ENCODE results near the gene SEMA3C.

The SEMA3C gene

DNA sequence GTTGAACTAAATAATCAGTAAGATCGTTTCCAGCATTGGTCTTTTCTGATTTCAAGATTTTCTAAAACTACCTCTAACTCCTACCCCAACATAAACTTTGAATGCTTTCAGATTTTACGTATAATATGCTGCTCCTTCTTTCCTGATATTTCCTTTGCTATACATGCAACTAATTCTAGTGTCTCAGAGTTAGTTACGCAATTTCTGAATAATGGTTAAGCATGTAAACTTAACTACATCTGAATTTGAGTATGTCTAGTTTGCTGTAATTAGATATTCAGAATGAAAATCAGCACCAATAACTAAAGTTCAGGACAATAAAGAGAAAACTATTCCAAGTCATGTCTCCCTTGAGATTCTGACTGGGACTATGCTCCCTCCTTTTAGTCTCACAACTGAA, 71.0 kb downstream of the SEMA3C start:
- no peak for DNase-seq

DNA sequence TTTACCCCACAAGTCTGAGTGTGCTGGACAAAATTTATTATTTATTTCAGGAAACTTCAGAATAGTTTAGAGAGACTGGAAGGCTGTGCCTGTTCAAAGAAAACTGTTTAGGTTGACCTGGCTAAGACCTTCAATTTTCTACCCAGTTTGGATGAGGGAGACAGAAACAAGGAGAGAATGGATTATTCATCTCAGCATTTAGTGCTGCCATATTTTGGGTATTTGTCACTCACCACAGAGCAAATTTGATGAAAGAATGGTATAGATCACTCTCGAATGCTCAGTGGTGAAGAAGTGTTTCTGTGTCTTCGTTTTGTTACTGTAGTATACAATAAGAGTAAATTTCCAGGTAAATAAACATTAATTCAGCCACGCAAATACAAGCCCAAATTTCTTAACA, 71.8 kb downstream of the SEMA3C start:
- no peak for DNase-seq

DNA sequence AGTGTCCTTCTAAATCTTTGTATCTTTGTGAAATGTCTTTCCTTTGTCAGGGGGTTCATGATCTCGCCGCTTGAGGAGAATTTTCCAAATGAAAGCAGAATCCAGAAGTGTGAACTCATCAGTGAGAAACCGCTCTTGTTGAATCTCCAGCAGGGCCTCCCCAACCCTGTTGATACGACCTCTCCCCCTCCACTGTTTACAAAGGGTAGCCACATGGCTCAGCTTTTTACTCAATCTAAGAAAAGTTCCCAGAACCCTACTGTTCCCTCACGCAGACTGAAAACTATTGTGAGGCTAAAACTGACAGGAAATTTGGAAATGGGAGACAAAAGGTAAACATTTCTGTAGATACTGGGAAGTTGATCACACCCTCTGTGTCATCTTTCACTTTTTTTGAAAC, 73.9 kb downstream of the SEMA3C start:
- no peak for DNase-seq

DNA sequence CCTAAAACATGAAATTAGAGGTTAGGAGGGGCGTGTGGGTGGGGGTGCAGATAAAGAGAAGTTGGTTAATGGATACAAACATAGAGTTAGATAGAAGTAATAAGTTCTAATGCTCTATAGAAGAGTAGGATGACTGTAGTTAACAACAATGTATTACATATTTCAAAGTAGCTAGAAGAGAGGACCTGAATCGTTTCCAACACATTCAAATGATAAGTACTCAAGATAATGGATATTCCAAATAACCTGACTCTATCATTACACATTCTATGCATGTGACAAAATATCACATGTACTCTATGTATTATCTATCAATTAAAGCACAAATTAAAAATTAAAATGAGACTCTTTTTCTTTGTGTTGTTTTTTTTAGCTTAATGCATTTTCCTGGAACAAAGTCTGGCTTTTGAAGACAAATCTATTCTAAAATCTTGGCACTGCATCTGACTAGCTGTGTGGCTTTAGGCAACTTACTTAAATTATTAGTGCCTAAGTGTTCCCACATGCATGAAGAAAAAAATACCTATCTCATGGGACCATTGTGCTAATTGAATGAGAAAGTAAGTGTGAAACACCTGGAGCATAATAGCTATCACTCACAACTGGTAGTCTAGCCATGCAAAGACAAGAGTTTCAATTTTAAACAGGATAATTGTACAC, 75.7 kb downstream of the SEMA3C start:
- no peak for DNase-seq

GRCh38 chr7:80842022-80842790, 76.6 kb downstream of the SEMA3C start:
- no peak for DNase-seq

DNA sequence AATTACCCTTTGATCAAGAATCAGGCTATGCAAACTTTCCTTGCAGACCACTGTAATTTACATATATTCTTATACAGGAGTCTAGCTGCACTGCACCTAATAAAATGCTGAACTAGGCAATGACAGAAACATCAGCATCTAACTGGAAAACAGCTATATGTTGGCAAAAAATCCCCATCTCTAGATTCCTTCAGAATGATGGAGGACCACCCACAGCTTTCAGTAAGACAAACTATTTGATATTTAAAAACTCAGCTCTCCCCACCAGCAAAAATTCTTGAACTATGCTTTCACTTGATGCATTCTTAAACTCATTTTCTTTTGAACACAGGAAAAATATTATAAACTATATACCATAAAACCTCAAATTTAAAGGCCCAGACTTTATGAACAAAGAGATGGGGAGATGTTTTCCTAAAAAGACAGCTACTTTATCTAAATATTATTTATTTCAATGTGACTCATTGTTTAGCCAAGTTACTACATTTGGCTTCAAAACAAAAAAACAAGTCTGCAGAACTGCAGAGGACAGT, 77.4 kb downstream of the SEMA3C start:
- DNase-seq: no peak

GRCh38 chr7:80840681-80841080, 78.2 kb downstream of the SEMA3C start:
- no peak for DNase-seq

DNA sequence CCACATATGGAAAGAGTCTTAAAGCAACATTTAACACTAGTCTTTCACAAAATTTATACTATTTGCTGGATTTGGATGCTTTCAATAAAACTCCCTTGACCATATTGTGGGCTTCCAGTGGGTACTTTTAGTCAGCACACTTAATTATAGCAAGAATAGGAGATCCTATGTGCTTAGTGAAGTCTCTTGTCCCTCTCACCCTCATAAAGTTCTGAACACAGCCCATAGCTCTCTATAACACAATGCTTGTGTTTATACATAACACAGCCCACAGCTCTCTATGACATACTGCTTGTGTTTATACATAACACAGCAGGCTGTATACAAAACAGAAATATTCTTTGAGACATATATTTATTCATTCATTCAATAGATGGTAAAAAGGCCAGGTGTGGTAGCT, 79.0 kb downstream of the SEMA3C start:
- DNase-seq: no peak

DNA sequence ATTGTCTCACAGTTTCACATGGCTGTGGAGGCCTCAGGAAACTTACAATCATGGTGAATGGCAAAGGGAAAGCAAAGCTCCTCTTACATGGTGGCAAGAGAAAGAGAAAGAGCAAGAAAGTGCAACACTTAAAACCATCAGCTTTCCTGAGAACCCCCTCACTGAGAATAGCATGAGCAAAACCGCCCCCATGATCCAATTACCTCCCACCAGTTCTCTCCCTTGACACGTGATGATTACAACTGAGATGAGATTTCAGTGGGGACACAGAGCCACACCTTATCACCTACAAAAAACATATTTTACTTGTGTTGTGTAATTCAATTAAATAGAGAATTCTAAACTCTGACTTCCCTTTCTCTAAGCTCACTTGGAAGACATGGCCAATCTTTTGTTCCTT, 80.2 kb downstream of the SEMA3C start:
- DNase-seq: no peak

DNA sequence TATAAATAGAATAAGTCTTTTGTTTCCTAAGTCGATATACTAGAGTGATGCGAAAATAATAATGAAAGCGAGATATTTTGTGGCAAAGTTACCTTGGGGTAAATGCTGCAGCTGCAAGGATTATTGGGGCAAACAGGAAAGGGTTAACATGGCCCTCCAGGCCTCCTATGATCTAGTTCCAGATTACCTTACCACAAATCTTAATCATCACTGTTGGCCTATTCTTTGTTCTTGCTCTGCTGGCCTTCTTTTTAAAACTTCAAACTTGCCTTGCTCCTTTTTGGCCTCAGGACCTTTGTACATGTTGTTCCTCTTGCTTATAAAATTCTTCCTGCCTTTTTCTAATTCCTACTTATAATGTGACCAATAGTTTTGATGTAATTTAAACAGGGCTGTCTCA, 81.5 kb downstream of the SEMA3C start:
- no peak for DNase-seq

- DNase-seq: no peak
Observed at GRCh38 chr7:80835251-80835650, 83.6 kb downstream of the SEMA3C start.

GRCh38 chr7:80833289-80834268, 85.3 kb downstream of the SEMA3C start:
- DNase-seq: no peak

DNA sequence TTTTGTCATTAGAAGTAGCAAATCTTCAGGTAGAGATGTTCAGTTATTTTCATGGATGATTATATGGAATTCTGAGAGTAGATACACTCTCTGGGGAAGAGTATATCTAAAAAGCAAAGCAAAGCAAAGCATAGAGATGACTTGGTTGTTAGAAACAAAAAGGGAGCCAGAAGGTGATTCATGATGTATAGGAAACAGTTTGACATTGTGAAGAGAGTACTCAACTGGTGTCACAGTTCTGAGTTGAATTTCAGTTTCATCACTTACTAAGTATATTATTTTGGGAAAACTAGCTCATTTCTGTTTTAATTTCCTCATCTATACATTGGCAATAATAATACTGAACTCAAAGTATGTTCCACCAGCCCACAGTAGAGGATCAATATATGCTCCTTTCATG, 86.8 kb downstream of the SEMA3C start:
- no peak for DNase-seq

DNA sequence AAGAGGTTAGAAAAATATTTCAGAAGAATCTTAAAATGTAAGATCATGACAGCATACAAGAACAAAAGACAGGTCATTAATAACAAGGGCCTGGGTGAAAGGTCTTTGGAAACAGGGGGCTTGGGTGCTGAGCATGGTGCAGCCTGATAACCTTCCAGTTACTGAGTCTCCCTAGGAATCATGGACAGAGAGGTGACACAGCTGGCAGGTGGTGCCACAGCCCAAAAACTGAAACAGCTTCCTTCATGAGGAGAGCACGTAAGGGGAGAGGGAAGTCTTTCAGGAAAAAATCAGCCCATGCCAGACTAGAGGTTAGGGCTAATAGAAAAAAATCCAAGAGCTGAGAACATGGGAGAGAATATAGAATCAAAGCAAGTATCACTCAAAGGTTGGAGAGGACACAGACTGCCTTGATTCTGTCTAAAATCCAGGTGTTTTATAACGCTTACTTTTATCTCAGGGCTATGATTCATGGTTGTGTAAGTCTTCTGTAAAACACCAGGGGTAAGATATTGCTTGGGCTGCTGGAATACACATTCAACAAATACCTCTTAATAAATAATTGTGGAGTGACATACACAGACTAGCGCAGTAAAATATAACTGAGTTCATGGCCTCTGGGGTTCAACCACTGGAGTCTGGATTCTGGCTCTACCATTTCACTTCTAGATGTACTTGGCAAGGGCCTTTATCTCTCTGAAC, 88.1 kb downstream of the SEMA3C start:
- DNase-seq: no peak

- no peak for DNase-seq
Observed at GRCh38 chr7:80830010-80830409, 88.8 kb downstream of the SEMA3C start.

GRCh38 chr7:80829527-80829926, 89.3 kb downstream of the SEMA3C start:
- DNase-seq: no peak

GRCh38 chr7:80827239-80827633, 91.6 kb downstream of the SEMA3C start:
- DNase-seq: no peak

DNA sequence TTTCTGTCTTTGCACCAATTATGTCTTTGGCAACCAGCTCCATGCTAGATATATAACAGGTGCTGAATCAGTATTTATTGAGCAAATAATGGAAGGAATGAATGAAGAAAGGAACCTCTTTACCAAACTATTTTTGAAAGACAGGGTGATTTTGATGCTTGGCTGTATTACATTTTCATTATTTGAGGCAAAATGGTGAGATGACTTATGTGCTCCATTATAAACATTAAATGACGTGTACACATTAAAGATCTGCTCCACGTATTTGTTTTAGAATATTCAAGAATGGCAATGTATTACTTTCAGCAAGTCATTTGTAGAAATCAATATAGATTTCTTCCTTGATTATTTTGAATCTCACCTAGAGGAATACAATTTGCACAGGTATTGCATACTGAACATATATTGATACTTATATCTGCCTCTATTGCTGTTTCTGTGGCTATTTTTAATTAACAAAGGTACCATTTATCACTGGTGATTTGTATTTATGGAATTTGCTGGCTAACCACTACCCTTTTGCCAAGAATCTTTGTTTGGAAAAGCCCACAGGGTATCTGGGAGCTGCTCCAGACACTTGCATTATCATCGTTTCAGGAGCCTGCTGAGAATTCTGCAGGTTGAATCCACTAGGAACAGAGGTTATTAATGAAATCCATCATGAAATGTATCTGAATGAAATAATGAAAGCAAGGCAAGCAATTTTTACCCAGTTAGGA, 92.2 kb downstream of the SEMA3C start:
- DNase-seq: no peak

- no peak for DNase-seq
Observed at GRCh38 chr7:80825499-80825898, 93.4 kb downstream of the SEMA3C start.

DNA sequence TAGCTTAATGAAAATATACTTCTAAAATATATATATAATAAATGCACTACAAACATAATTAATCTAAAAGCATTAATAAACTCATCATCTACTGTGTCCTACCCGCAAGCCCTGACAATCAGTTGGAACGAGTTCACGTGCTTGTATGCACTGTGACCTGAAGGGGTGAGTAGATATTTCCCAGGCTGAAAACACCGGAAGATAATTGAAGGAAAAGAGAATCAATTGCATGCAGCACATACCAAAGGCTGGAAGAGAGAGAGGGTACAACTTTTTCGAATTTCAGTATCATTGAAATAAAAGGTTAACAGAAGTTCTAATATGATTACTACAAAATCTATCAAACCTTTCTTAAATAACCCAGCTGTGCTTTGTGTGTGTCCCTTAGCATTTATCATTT, 94.6 kb downstream of the SEMA3C start:
- DNase-seq: no peak

DNA sequence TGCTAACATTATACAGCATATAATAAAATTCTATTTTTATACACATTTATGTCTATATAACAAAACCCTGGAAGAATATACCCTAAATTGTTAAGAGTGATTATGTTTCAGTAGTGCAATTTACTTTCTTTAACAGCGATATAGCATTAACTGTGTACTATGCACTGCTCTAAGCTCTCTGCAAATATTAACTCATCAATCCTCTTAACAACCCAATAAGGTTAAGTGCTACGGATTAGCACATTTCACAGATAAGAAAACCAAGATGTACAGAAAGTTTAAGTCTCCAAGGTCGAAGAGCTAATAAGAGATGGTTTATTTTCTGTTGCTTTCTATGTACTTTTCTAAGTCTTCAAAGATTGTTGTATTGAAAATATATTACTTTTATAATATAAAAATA, 95.8 kb downstream of the SEMA3C start:
- no peak for DNase-seq

DNA sequence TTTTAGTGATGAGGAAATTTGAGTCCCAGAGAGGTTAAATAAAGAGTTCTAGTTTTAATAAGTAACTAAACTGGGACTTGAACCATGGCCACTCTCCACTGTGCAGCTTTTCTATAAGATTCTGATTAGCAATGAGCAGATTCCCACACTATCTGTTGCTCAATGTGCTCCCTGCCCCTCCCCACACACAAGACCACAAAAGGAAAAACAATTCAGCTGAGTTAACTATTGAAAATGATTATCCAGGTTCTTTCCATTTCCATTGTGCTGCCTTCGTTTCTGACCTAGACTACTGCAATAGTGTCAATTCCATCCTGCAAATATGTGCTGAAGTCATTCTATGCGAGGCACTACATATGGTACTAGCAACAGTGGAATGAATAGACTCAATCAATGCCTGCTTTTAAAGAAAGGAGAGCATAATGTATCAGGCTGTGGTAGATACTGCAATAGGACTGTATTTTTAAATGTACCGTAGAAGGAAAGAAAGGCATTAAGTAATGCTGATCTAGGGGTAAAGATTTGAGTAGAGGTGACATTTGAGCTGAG, 97.0 kb downstream of the SEMA3C start:
- no peak for DNase-seq

Data from NCI-H1694 (cell line).